Activated naive CD4-positive, alpha-beta T cell treated with anti-CD3 and anti-CD28 coated beads for 36 hours (primary cell): ENCODE data around the gene SUFU. TPM values are rescaled to one million over a fixed set of nuclear protein-coding genes. Genes with fewer than 3 reads are reported as not detected.
A peak's percentile ranks its signal among the peaks of the same experiment; 100 is the strongest.

Experiments used
- CTCF ChIA-PET: fragments of 350-600 bp; sonication (Branson Sonifier 250); formaldehyde crosslinking; loops from one replicate; lab custom pipeline; 2021; ENCODE audit warnings: antibody characterized with exemption; lab: Charles Lee
- DNase-seq: peaks from one replicate; pipeline ENCODE4 v3.0.0-alpha.2; 2020
- H3K27ac Mint-ChIP-seq: one replicate; pipeline ENCODE4 v1.8.0; 2021; ENCODE audit warnings: mild to moderate bottlenecking, mixed read lengths
- H3K27me3 Mint-ChIP-seq: one replicate; pipeline ENCODE4 v1.8.0; 2021; ENCODE audit warnings: low read depth, mixed read lengths
- H3K36me3 Mint-ChIP-seq: one replicate; pipeline ENCODE4 v1.8.0; 2021; ENCODE audit warnings: low read depth, mixed read lengths
- H3K4me1 Mint-ChIP-seq: one replicate; pipeline ENCODE4 v1.8.0; 2021; ENCODE audit warnings: low read depth, mixed read lengths
- H3K4me3 Mint-ChIP-seq: one replicate; pipeline ENCODE4 v1.8.0; 2021; ENCODE audit warnings: mild to moderate bottlenecking, moderate library complexity, mixed read lengths
- H3K9me3 Mint-ChIP-seq: one replicate; pipeline ENCODE4 v1.8.0; 2021; ENCODE audit warnings: mixed read lengths
- intact Hi-C: fragments of 100-400 bp; cut with micrococcal nuclease; formaldehyde crosslinking; loops from one replicate; pipeline ENCODE4 v1.15.1; 2023
- total RNA-seq, 2 experiments: library from RNA; stranded (reverse); gene quantifications; one replicate each; pipeline ENCODE4 v1.2.3, GENCODE V29; 2021

Gene SUFU
- total RNA-seq, 2 experiments from 2014 or later: 6.6 to 7.1 TPM

DNA sequence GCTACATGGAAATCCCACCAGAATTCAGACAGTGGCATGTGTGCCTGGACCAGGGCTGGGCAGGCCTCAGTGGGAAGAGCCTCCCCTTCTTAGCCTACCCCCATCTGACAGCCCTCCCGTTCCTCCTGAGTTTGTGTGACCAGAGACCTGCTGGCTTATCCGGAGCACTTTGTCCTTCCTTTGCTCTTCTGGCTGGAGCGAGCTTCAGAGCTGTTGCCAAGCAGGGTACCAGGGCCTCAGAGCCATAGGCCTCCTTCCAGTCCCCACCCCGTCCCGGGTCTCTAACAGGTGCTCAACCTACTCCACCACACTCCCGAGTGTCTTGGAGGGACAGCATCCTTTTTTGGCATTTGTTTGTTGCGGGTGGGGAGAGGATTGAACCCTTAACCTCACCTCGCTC, 114.0 kb downstream of the SUFU start:
- H3K36me3 Mint-ChIP-seq: peaks cover 3% of the 10 kb centered on the region
- peaks cover 4% of the 10 kb centered on the region for H3K4me1 Mint-ChIP-seq
- no peaks in the 10 kb centered on the region for H3K27me3 Mint-ChIP-seq
- CTCF ChIA-PET: no interaction called here
- no peak for DNase-seq
- H3K27ac Mint-ChIP-seq: no peak overlapping the region
- no peak overlapping the region for H3K4me3 Mint-ChIP-seq
- no peaks in the 10 kb centered on the region for H3K9me3 Mint-ChIP-seq
- intact Hi-C loops: no loop called here

DNA sequence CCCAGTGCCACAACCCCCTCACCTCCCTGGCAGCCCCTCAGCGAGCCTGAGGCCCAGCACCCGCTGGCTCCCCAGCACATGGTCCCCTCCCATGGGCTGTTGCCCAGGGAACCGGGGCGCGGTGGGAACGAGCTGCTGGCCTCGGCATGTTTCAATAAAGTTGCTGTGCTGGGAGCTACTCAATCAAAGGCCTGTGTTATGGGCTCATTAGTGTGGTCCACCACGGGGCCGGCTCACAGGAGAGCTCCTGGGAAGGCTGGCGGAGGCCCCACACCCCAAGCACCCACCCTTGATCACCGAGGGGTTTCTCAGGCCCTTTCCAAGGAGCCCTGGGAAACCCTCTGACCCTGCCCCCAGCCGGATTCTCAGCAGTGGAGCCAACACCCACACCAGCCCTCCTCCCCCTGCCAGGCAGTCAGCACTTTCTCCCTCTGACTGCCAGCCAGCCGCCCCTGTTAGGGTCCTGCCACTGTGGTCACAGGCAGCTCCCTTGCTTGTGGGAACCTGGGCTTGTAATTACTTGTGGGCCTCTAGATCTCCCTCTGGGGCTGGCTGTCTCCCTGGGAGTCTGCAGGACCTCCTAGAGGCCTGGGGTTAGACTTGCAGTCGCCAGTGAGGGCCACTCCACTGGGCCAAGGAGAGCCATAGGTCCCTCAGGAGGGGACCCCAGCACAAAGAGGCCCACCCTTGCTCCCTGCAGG, 115.7 kb downstream of the SUFU start:
- intact Hi-C loops: no loop called here
- DNase-seq: no peak
- Mint-ChIP-seq H3K36me3 (peaks cover 3% of the 10 kb centered on the region), H3K9me3 (no peaks in the 10 kb centered on the region), H3K4me3 (no peak overlapping the region), H3K4me1 (no peaks in the 10 kb centered on the region), H3K27ac (no peak overlapping the region), H3K27me3 (no peaks in the 10 kb centered on the region)
- CTCF ChIA-PET: interaction anchor here (0.6 kb wide), 1 partner anchor 45 kb away, joined by 5 read pairs; no protein-coding TSS in a partner anchor

DNA sequence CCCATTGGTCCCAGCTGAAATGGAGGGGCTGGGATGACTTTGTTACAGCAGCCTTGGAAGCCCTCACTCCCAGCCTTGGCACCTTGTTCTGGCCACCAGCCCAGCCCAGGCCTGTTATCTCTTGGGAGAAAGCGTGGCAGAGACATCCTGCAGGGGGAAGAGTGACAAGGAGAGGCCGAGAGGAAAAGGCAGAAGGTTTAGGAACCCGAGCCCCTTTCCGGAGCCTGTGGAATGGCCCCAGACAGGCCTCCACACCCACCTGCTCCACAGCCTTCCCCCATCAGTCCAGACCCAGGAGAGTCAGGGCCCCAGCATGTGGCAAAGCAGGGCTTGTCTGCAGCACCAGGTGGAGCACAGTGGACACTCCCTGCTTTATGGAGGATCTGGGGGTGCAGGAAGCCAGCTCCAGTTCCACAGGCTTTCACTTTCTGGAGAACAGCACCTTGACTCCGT, 116.4 kb downstream of the SUFU start:
- Mint-ChIP-seq H3K36me3 (peaks cover 3% of the 10 kb centered on the region), H3K27ac (no peak overlapping the region), H3K4me1 (no peaks in the 10 kb centered on the region), H3K4me3 (no peak overlapping the region), H3K27me3 (no peaks in the 10 kb centered on the region), H3K9me3 (no peaks in the 10 kb centered on the region)
- CTCF ChIA-PET: no interaction called here
- DNase-seq: no peak
- intact Hi-C loops: no loop called here

DNA sequence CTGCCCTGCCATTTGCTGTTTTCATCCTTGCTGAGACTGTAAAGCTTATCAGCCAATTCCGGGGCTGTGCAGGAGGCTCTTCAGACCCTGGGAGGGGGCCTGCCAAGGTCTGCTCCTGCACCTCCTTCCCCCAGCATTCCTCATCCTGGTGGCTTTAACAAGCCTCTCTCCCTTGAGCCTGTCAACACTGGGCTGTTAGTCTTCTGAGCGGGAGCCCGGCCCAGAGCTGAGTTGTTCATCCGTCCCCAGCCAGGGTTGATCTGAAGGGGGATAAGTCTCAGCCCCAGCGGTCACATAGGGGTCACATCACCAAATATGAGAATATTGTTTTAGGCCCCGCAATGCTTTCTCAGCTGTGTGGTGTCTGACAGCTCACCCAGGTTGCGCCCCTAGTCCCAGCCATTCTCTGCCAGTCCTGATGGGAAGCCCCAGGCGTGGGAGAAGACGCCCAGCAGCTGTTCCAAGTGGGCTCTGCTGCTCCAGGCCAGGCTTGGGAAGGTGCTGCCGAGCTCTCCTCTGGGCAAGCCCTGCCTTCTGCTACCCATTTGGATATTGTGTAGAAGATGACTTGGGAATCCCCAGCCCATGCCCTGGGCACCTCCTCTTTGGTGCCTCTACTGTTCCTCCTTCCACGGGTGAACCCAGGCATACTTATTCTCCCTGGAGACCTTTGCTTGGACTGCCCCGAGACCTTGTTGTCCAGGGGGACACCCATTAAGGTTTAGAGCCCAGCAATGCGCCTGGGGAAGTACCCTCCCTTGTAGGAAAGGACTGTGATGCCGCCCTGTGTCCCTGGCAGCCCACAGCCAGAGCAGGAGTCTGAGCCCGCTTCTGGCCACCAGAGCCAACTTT, 117.0 kb downstream of the SUFU start:
- H3K27me3 Mint-ChIP-seq: no peaks in the 10 kb centered on the region
- peaks cover 3% of the 10 kb centered on the region for H3K36me3 Mint-ChIP-seq
- intact Hi-C loops: no loop called here
- no peaks in the 10 kb centered on the region for H3K9me3 Mint-ChIP-seq
- DNase-seq: no peak
- H3K4me1 Mint-ChIP-seq: no peaks in the 10 kb centered on the region
- H3K27ac Mint-ChIP-seq: no peak overlapping the region
- H3K4me3 Mint-ChIP-seq: no peak overlapping the region
- CTCF ChIA-PET: no interaction called here

DNA sequence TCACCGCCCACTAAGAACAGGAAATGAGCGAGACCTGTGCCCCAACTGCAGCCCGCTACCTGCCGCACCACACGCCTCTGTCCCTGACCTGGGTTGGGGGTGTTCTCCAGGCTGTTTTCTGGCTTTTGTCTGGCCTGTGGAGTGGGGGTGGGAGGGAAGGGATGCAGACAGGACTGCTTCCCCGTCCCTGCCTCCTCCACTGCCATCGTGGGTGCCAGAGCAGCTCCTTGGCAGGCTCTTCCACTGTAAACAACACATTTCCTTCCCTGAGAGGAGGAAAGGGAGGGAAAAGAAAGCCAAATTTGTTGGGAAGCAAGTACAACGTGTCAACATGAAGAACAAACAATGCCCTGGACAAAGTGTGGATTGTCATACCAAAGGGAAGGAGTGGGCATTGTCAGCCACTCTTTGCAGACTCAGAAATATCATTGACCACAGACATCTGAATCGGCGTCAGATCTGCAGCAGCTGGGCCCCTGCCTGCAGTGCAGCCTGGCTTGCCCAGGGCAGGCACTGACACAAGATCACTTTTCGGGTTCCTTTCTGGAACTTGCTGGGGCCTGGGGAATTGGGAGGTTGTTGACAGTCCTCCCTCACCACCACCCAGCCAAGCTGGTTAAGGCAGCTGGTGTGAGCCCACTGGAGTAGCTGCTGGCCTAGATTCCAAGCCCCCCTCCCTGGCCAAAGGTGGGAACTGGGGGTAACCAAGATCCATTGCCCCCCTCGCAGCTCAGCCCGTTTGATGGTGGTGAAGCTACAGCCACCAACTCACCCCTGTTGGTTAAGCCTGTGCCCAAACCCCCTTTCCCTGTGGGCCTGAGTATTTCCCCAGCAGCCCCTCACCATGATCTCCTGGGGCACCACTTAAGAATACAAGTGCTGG, 117.9 kb downstream of the SUFU start:
- Mint-ChIP-seq H3K4me1 (no peaks in the 10 kb centered on the region), H3K27ac (no peak overlapping the region), H3K36me3 (peaks cover 2% of the 10 kb centered on the region), H3K27me3 (no peaks in the 10 kb centered on the region), H3K4me3 (no peak overlapping the region), H3K9me3 (no peaks in the 10 kb centered on the region)
- DNase-seq: no peak
- CTCF ChIA-PET: no interaction called here
- intact Hi-C loops: no loop called here

DNA sequence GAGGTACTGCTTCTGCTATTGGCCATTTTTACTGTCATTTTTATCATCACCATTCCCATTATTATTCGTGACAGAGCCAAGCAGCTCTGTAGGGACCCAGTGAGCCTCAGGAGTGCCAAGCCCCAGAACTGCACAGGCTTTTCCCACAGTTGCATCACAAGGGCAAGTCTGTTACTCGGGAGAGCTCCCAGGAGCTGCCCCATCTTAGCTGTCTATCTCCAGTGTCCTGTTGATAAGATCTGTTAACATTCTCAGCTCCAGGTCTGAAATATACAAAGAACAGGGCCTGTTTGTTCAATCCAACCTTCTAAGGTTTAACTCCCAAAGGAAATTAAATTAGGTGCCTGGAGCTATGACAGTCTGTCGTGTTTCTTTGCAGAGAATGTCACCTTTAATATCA, 120.3 kb downstream of the SUFU start:
- CTCF ChIA-PET: interaction anchor here (1.1 kb wide), 1 partner anchor 40 kb away, joined by 3 read pairs; no protein-coding TSS in a partner anchor
- H3K9me3 Mint-ChIP-seq: no peaks in the 10 kb centered on the region
- no peak for DNase-seq
- no peaks in the 10 kb centered on the region for H3K36me3 Mint-ChIP-seq
- H3K4me3 Mint-ChIP-seq: no peak overlapping the region
- no peaks in the 10 kb centered on the region for H3K4me1 Mint-ChIP-seq
- intact Hi-C loops: no loop called here
- H3K27ac Mint-ChIP-seq: no peak overlapping the region
- no peaks in the 10 kb centered on the region for H3K27me3 Mint-ChIP-seq

DNA sequence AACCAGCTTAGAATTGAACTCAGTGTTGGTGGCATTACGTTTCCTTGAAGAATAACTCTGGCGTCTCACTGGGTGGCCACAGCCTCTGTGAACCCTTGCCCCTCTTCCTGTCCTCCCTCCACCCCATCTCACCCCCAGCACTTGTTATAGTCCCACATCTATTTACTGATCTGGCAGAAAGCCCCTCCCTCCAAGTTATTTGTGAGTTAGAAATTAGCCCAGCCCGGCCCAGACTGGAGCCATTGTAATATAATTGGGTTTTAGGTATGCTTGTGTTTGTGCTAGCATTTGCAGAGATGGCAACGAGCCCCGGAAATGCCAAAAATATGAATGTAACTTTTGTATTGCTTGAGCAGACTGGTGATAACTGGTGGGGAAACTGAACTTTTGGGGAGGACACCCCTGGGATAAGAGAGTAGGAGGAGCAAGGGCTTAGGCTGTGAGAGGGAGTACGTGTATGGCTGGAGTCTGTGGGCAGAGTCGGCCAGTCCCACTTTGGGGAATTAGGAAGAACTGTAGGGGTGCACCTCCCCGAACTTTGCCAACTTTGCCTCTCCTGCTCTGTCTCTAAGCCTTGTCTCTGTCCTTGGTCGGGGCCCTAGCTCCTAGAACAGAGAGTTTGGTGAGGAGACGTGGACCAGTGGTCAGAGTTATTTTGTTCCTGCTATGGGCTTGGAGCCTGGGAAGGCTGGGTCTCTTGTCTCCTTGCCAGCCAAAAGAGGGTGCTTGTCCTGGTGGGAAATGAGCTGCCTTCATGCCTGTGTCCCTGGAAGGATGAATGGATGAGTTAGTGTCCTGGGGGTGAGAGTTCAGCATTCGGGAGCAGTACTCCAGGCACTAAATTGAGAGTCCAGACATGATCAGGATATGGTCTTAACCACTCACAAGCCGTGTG, 121.2 kb downstream of the SUFU start:
- H3K27ac Mint-ChIP-seq: no peak overlapping the region
- no peaks in the 10 kb centered on the region for H3K27me3 Mint-ChIP-seq
- no peaks in the 10 kb centered on the region for H3K36me3 Mint-ChIP-seq
- H3K4me1 Mint-ChIP-seq: no peaks in the 10 kb centered on the region
- CTCF ChIA-PET: interaction anchor here (1.1 kb wide), 1 partner anchor 41 kb away, joined by 3 read pairs; no protein-coding TSS in a partner anchor
- intact Hi-C loops: no loop called here
- DNase-seq: no peak
- no peaks in the 10 kb centered on the region for H3K9me3 Mint-ChIP-seq
- no peak overlapping the region for H3K4me3 Mint-ChIP-seq

DNA sequence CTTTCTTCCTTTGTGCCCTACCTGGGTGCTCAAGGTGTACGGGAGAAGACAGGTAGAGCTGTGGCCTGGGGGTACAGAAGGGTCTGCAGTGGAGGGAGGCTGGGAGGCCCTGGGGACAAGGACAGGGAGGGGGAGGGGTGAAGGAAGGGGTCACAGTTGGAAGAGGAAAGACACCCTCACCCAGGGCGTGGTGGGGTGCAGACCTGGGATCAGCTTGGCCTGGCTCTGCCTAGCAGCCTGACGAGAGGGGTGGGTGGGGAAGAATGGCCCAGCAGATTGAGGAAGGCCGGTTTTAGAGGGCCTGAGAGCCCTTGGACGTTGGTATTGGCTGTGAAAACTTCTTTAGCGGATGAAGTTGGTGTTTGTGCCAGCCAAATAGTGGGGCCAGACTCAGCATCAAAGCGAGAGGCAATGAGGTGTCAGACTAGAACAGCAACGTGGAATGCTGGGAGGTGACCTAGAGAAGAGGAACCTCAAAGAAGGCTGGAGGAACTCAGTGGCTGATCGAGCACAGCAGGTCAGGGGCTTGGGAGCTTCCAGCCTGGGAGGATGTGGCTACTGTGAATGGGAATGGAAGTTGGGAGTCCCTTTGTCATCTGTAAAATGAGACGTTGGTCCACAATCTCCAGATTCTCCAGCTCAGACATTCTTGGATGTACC, 122.4 kb downstream of the SUFU start:
- CTCF ChIA-PET: no interaction called here
- Mint-ChIP-seq H3K27me3 (no peaks in the 10 kb centered on the region), H3K4me1 (peaks cover 2% of the 10 kb centered on the region), H3K36me3 (no peaks in the 10 kb centered on the region), H3K27ac (no peak overlapping the region), H3K9me3 (no peaks in the 10 kb centered on the region), H3K4me3 (no peak overlapping the region)
- intact Hi-C loops: no loop called here
- DNase-seq: no peak

DNA sequence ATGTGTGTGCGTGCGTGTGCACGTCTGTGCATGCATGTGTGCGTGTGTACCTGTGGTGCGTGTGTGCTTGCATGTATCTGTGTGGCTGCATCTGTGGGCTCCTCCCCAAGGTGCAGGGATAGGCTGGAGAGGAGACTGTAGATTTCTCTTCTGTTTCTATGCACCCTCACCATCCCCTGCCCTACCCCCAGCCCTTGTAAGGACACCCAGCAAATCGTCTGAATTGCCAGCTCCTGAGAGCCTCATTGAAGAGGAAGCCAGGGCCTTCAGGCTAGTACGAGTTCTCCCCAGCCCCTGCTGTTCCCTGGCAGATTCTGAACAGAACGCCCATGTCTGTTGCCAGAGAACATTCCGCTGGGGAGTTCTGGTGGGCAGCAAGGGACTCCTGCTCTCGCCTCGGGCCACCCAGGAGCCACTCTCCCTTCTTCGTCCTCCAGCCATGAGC, 123.5 kb downstream of the SUFU start:
- no peak overlapping the region for H3K27ac Mint-ChIP-seq
- intact Hi-C loops: no loop called here
- CTCF ChIA-PET: no interaction called here
- H3K4me1 Mint-ChIP-seq: peaks cover 8% of the 10 kb centered on the region
- no peak overlapping the region for H3K4me3 Mint-ChIP-seq
- H3K36me3 Mint-ChIP-seq: no peaks in the 10 kb centered on the region
- H3K27me3 Mint-ChIP-seq: no peaks in the 10 kb centered on the region
- no peaks in the 10 kb centered on the region for H3K9me3 Mint-ChIP-seq
- no peak for DNase-seq

DNA sequence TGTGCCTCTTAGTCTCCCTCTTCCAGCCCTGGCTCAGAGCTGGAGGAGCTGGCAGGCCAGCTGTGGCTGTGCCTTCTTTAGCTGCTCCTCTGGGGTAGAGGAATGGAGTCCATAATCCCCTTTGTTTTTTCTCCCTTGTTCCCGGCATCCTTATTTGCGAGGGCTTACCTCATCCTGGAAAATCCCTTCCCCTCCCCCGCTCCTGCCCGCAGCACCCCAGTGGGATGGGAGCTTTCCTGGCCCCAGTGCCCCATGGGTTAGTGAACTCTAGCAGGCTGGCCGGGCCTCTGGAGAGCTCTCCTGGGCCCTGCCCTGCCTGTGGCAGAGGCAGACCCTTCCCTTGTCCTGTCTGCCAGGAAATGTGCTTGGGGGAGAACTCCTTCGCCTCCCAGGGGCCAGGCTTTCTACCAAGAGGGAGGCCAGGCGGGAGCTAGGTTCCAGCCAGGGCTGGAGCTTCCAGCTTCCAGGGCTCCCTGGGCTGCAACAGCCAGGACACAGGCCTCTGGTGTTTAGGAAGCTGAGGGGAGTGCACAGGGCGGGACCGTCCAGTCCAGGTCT, 124.0 kb downstream of the SUFU start:
- CTCF ChIA-PET: no interaction called here
- H3K27ac Mint-ChIP-seq: peak overlapping the region; percentile 27
- intact Hi-C loops: no loop called here

DNA sequence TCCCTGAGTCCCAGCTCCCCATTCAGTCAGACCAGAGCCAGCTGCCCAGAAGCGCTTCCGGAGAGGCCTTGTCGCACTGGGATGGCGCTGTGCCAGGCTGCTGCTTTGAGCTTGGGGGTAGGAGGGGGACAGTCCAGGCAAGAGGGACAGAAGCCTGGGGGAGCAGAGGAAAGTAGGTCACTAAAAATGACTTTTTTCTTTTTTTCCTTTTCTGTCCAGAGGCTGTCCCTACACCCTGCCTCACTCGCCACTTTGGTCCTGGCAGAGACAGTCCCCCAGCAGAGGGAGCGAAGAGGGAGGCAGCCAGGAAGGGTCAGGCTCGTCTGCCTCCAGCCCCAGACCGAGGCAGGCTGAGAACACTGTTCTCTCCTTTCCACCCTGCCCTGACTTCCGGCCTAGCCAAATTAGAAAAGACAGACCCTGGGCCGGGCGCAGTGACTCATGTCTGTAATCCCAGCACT, 124.7 kb downstream of the SUFU start:
- Mint-ChIP-seq H3K4me3 (no peak overlapping the region), H3K27ac (no peak overlapping the region), H3K27me3 (no peaks in the 10 kb centered on the region), H3K36me3 (no peaks in the 10 kb centered on the region), H3K4me1 (peaks cover 20% of the 10 kb centered on the region), H3K9me3 (no peaks in the 10 kb centered on the region)
- DNase-seq: no peak
- CTCF ChIA-PET: no interaction called here
- intact Hi-C loops: no loop called here

More for the DNA sequence above, 124.0 kb downstream of the SUFU start:
- DNase-seq: no peak
- Mint-ChIP-seq H3K36me3 (no peaks in the 10 kb centered on the region), H3K4me3 (no peak overlapping the region), H3K27me3 (no peaks in the 10 kb centered on the region), H3K4me1 (peaks cover 13% of the 10 kb centered on the region), H3K9me3 (no peaks in the 10 kb centered on the region)
